VCaP (cell line): ENCODE data around the gene LRRC28.
A peak's percentile ranks its signal among the peaks of the same experiment; 100 is the strongest.
"Not testable (repeated sequence)": the region's sequence is repeated elsewhere in the genome, so short reads cannot be mapped to it uniquely, and the experiment has no call there.

ENCODE experiments used
- H3K27ac ChIP-seq: fragments of 450-650 bp; 2 replicates; pipeline ENCODE4 v1.5.1; 2017
- CTCF ChIP-seq: fragments of 450-650 bp; conservative IDR thresholded peaks from 2 replicates; pipeline ENCODE4 v1.5.1; 2017; ENCODE audit warnings: mild to moderate bottlenecking, moderate library complexity

The LRRC28 gene

DNA sequence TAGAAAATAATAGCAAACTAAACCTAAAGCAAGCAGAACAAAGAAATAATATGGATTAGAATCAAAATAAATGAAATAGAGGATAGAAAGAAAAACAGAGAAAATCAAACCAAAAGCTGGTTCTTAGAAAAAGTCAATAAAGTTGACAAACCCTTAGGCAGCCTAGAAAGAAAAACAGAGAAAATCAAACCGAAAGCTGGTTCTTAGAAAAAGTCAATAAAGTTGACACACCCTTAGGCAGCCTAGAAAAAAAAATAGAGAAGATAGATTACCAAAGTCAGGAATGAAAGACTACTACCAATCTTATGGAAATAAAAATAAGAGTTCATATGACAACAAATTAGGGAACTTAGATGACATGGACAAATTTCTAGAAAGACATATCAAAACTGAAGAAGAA is 142.4 kb downstream of the LRRC28 start:
- no peak for TF ChIP-seq CTCF
- H3K27ac ChIP-seq, result no peak overlapping the region

DNA sequence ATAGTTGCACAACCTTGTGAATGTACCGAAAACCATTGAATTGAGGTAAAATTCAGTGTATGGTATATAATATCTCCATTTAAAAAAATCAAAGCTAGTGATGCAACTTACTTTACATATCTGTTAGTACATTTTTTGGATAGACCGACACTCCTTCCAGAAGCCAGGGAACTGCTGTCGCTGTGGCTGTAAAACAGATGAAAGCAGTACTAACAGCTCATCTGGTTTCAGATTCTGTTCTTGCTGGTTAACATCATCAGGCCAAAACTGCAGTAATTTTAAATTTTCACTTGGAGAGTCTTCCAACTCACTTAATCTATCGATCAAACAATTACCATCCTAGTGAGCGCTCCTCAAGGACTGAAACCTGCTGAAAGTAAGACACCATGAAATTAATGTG is 145.1 kb downstream of the LRRC28 start:
- H3K27ac ChIP-seq, result no peak overlapping the region
- no peak for TF ChIP-seq CTCF

- no peak overlapping the region for H3K27ac ChIP-seq
- TF ChIP-seq CTCF, result no peak
Observed at GRCh38 chr15:99399061-99399460, 147.8 kb downstream of the LRRC28 start.

DNA sequence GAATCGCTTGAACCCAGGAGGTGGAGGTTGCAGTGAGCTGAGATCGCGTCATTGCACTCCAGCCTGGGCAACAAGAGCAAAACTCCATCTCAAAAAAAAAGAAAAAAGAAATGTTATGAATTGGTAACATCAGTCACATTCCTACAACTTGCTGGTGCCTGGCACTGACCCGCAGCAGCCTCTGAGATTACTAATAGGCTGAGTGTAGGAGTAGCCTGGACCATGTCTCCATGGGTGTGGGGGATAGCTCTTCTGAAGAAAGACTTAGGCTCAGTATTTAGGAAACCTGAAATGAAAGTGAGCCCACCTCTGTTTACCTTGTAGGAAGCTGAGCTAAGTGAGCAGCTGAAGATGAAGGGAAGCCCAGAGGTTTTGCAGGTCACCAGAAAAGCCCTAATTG is 148.3 kb downstream of the LRRC28 start:
- TF ChIP-seq CTCF, result no peak
- no peak overlapping the region for H3K27ac ChIP-seq

DNA sequence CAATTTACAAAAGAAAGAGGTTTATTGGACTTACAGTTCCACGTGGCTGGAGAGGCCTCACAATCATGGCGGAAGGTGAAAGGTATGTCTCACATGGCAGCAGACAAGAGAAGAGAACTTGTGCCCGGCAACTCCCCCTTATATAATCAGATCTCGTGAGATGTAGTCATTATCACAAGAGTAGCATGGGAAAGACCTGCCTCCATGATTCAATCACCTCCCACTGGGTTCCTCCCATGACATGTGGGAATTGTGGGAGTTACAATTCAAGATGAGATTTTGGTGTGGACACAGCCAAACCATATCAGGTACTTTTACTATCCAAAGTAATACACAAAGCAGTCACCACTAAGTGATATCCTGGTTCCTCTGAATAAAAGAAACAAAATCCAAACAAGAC is 149.9 kb downstream of the LRRC28 start:
- H3K27ac ChIP-seq, result not testable (repeated sequence)

GRCh38 chr15:99402014-99402729 is 150.9 kb downstream of the LRRC28 start:
- peak overlapping the region; percentile 47 for H3K27ac ChIP-seq
- no peak for TF ChIP-seq CTCF

DNA sequence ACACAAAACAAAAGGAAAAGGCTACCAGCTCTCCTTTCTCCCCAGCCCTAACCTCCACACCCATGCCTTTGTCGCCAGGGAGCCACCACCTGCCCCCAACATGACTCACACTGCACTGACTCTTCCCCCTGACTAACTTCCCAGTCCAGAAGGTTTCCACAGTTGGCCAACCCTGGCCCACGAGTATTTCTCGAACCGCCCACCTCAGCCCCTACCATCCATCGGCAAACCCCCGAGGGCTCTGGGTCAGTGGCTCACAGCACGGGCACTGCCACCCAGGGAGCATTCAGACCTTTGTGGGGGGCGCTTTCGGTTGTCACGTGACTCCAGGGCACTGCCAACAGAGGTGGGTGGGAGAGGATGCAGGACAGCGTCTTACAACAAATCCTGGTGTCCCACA is 152.3 kb downstream of the LRRC28 start:
- H3K27ac ChIP-seq, result no peak overlapping the region
- no peak for TF ChIP-seq CTCF

DNA sequence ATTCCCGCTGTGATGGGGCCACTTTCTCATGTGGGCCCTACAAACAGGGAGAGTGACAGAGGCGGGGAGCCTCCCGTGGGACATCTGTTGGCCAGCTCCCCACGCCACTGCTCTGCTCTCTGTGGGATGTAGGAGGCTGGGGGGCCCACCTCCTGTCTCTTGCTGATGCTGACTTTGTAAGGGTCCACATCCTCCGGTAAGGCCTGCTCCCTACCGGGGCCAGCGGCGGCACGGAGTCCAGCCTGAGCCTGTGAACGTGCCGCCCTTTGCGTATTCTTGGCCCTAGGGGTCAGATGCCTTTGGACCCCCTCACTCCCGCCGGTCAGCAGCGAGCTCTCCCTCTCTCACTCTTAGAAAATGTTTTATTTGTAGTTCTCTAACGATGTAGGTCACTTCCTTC is 153.2 kb downstream of the LRRC28 start:
- TF ChIP-seq CTCF, result no peak
- H3K27ac ChIP-seq, result no peak overlapping the region
